GM21717 (cell line): ENCODE measurements around the gene ZBP1.

Source experiments
- ATAC-seq: cut with Tn5 transposase; IDR thresholded peaks from one replicate; pipeline ENCODE4 v1.9.1; 2021; ENCODE audit warnings: mild to moderate bottlenecking, moderate library complexity; ENCODE audit not compliant: unreplicated experiment

ZBP1 gene

DNA sequence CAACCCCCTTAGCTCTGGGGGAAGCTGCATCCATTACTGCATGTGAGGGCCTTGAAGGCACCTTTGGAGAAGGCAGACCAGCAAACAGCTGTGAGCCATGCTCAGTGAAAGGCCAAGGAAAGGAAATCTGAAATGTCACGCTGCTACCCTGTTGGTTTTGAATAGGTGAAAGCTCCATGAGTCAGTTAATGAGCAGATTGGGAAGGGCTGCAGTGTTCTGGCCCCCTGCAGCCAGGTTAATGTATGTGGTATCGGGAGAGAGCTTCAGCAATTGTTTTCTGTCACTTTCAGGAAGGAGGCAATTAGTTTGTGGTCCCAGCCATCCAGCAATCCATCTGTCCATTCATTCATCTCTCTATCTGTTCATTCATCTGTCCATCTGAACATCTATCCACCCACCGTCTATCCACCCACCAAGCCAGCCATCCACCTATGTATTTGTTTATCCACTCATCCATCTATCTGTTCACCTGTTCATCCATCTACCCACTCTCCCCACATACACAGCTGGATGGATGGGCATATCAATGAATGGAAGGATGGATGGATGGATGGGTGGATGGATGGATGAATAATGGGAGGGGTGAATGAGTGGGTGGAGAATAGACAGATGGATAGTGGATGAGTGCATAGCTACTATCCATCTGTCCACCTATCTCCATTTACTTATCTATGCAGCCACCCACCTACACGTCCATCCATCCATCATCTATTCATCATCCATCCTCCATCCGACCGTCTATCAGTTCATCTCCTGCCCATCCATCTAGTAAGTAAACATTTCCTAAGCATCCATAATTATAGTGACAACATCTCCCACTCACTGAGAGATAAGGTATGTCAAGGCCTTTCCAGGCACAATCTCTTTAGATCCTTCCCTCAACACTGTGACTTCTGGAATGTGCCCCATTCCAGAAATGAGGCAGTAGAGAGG, 43.3 kb downstream of the ZBP1 start:
- no peak for ATAC-seq

DNA sequence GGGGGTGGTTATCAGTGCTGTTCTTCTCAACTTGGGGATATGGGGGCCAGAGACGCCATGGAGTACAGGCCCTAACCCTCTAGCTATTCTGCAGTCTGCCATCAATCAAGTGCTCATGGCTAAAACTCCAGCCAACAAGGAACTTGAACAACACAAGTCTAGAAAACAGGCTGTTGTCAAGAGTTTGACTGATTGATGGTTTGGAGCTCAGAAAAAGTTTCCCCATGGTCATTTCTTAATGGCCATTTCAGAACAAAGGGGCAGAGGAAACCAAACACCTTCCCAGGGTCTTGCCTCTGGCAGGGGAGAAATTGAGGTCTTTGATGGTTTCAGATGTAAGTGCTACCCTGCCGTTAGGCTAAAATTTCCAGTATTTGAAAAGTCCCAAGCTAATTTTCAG, 44.2 kb downstream of the ZBP1 start:
- ATAC-seq: no peak

DNA sequence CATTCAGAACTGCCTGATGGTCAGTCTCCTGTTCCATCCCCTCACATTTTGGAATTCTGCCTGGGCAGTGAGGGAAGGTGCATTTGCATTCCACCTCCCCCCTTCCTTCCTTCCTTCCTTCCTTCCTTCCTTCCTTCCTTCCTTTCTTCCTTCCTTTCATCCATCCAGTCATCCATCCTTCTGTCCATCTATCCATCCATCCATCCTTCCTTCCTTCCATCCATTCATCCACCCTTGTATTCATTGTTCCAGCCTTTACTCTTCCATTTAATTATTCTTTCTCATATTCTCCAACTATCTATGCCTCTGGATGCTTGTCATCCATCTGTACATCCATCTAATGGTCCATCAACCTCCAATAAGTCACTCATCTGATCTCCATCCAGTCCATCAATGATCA, 45.3 kb downstream of the ZBP1 start:
- no peak for ATAC-seq

DNA sequence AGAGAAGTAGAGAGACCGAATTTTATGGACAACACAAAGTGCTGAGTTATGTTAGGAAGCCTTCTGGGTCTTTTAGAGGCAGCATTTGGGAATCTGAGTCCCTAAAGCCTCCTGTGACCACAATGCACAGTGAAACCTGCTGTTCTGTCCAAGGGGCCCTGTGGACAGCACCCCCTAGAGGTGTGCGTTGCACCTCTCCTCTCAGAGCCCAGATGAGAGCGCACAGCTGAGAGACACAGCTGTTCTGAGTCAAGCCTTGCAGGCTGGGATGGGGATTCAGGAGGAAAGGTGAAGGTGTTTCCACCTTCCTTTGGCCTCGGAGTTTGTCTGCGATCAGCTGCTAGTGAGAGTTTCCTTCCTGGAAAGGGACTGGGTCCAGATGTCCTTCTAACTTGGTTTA, 46.3 kb downstream of the ZBP1 start:
- no peak for ATAC-seq

DNA sequence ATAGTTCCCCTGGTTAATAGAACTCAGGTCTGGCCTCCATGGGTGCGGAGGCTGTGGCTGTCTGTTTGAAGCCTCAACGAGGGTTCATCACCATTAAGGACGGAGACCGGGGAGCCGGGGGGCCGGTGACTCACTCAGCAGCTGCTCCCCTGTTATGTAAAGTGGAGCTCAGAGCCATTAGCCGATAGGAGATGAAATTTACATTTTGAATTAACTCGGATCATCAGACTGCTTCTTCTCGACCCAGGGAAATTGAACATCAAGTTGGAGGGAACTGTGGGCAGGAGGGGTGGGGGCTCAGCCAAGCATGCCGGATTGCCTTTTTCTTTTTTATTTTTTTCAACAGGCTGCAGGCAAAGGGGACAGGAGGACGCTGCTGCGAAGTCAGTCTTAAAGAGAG, 47.0 kb downstream of the ZBP1 start:
- ATAC-seq: no peak

DNA sequence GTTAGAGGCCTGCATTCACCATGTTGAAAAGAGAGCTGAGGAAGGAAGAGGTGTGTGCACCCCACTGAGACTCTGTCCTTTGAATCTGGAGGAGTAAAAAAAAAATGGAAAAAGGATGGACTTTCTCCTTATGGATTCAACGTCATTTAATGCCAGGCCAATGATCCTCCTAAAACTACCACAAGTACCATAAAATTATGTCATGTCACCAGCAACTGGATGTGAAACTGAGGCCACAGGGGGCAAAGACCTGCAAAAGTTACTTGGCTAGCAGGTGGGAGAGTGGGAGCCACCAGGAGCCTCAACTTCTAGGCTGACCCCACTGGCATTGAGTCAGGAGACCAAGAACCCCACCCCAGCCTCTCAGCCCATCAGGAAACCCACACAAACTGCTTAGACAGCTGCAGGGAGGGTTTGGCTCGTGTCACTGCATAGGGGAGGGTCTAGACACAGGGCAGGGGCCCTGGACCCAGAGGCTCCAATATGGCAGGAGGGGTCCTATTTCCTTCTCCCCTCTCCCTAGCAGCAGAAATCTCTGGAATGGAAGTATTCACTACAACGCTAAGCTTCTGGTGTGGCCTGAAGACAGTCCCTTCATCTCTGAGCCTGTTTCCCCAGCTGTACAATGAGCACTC, 48.3 kb downstream of the ZBP1 start:
- no peak for ATAC-seq

DNA sequence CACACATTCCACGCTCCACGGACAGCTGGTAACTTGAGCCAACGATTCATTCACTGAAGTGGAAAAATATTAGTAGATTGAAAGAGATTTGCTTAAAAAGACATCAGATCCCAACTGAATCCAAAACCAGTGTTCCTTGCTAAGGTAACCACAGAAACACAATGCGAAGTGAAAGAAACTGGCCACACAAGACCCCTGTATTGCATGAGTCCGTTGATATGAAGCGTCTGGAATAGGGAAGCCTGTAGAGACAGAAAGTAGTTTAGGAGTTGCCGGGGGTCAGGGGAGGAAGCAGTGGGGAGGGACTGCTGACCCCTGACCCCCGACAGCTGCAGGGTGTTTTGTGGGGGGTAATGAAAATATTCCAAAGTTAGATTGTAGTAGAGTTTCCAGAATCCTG, 49.3 kb downstream of the ZBP1 start:
- ATAC-seq: no peak

DNA sequence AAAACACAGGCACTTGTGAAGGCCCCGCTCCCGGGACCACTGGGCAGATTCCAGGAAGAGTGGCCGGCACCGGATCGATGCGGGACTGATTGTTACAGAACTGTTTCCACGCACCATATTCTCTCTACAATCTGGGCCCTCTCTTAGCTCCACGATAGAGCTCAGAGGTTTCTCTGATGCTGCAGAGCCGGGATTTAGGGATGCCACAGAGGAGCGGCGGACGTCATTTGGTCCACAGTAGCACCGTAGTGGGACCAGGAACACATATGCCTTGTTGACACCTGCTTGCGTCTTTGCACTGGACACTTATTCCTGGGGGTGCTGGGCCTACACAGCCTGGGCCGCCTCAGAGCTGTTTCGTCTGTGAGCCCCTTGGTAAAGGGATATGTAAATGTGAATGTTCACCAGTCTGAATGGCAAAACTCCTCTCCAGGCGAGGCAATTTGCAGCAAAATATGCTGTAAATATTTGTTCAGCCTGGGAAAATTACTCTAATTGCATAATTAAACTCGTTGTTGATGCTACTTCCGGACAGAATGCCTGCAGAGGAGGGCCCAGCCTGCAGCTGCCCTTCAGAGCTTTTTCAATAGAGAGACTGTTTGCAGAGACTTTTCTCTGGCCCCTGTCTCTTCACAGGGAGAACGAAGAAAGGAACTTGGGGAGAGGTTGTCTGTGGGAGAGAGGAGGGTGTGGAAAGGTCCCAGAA, 49.9 kb downstream of the ZBP1 start:
- no peak for ATAC-seq

DNA sequence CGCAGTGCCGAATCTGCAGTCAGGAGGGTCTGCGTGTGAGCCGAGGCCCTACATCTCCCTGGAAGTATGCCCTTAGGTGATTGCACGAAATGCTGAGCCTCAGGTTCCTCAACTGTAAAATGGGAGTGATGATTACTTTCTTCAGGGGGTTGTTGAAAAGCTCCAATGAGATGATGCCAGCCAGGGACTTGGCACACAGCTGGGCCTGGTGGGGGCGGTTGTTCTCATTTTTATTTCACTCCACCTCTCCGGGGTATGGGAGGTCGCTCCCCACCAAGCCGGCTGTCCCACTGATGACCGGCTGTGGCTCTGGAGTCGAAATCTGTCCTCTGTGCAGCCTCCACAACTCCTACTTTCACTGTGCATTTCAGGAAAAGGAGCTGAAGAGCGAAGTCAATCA, 51.3 kb downstream of the ZBP1 start:
- no peak for ATAC-seq

DNA sequence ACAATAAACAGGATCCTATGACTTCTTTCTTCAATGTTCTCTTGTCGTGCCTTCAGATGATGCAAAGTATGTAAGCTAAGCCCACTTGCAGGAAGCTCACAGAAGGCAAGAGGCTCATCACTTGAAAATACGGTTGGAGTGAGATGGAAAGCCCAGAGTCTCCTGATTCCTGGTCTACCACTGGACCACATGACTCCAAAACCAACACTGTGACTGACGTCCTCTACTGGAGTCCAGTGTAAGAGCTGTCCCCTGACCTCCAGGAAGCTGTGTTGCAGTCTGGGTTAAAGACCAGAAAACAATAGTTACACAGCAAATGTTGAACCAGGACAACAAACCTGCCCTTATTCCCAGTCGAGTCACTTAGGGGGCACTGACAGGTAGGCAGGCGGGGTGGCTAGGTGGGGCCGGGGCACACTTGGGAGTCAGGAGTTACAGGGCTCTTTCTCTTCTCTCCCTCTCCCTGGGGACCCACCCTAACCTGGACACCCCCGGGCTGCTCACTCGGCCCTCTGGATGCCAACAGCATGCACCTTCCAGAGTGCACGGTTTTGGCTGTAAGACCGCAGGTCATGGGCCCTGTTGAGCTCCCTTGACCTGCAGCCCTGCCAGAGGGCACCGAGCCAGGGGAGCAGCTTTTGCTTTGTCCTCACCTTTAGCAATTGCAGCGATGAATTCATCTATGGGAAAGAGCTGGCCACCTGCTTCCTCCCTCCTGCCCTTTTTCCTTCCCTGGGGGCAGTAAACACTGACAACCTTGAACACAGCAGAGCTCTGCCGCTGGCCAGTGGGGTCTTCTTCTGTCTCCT, 51.9 kb downstream of the ZBP1 start:
- no peak for ATAC-seq

DNA sequence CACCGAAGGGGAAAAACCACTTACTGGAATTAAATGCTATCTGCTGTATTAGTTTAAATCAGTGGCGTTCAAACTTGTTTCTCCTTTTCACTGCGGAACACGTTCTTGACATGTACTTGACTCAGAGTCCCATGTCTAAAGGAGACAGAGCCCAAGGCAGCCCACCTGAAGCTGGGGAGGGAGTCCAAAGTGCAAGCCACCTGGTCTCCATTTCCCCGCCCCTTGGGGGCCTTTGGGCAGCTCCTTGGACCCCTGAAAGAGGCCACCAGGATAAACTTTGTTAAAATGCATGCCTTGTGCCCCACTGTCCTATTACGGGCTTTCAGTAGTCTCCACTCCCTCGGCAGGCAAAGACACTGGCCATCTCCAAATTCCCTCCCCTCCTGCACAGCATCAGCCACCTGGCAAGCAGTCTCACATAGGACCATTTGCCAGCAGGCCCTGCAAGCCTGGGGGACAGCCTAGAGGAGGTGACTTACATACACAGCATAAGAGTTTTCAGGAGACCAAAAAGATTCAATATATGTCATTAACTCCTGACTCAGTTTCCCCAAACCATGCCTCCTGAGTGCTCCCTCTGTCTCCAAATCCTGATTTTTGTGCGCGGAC, 52.7 kb downstream of the ZBP1 start:
- ATAC-seq: no peak

DNA sequence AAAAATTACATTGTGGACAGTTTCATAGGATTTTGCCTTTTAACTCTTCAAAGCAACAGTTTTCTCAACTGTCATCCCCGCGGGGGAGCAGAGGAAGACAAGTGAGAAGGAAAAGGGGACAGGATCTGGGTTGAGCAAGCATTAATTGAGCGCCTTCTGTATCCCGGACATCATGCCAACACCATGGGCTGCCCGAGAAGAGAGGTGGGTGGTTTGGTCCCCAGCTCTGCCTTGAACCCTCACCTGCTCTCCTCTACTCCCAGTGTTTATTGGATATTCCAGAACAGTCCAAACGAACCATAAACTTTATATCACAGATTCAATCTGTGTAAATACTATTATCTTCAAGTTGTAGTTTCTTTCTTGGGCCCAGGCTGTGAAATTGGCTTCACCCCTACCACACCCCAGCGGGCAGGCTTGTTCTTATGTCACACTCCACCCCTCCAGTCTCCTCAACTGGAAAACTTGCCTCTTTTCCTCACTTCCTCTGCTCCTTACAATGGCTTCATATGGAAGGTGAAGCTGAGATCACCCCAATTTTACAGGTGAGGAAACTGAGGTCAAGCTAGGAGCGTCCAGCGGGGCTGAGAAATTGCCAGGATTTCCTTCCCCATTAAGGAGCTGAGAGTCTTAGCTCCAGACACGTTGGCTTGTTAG, 53.3 kb downstream of the ZBP1 start:
- no peak for ATAC-seq

DNA sequence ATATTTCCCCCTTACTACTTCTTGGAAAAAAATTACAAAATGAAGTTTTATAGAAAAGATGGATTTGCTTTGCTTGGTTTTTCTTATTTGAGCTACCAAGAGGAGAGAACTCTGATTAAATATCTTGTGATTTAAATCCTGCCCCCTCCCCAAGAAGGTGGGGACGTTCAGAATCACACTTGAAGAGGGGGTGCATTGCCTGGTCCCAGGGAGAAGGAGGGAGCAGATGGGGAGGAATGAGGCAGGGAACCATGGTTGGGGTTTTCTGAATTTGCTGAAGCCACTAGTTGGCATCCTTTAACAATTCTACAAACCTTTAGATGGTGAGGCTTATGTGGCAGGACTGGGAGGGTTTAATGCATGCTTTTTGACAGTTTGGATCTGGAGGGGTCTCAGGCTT, 53.8 kb downstream of the ZBP1 start:
- no peak for ATAC-seq

DNA sequence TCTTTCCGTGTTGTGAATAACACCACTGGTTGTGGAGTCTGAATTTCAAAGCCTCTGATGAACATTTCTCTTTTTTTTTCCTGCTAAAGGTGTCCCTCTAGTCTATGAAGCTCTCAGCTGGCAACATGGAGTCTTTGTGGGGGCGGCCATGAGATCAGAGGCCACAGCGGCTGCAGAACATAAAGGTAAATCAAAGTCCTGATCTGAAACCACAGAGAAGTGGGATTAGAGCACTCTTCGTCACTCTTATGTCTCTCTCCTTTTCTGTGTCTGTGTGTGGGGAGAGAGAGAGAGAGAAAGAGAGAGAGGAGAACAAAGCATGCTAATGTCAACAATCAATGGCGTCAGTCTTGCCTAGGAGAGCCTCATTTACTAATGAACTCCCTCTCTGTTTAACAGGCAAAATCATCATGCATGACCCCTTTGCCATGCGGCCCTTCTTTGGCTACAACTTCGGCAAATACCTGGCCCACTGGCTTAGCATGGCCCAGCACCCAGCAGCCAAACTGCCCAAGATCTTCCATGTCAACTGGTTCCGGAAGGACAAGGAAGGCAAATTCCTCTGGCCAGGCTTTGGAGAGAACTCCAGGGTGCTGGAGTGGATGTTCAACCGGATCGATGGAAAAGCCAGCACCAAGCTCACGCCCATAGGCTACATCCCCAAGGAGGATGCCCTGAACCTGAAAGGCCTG, 55.1 kb downstream of the ZBP1 start:
- ATAC-seq: no peak

DNA sequence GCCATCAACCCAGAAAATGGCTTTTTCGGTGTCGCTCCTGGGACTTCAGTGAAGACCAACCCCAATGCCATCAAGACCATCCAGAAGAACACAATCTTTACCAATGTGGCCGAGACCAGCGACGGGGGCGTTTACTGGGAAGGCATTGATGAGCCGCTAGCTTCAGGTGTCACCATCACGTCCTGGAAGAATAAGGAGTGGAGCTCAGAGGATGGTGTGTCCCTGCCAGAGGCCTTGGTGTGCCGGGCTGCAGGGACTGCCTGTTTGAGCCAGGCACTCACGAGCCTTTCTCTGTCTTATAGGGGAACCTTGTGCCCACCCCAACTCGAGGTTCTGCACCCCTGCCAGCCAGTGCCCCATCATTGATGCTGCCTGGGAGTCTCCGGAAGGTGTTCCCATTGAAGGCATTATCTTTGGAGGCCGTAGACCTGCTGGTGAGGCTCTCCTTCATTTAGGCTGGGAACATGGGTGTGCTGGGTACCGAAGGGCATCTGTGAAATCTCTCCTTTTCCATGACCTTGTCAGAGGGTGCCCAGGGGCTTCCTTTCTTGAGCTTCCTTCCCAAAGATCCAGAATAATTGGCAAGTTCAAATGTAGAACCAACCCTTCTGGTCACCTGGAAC, 55.9 kb downstream of the ZBP1 start:
- no peak for ATAC-seq

DNA sequence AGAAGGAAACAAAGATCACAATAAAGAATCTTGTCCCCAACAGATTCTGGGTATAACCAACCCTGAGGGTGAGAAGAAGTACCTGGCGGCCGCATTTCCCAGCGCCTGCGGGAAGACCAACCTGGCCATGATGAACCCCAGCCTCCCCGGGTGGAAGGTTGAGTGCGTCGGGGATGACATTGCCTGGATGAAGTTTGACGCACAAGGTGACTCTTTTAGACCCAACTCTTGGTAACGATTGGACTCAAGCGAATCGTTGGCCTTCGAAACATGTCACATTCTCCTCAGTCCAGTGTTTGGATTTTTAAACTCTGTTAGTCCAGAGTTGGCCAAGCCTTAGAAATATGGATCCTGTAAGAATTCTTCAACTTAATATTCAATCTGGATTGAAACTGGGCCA, 56.7 kb downstream of the ZBP1 start:
- no peak for ATAC-seq

DNA sequence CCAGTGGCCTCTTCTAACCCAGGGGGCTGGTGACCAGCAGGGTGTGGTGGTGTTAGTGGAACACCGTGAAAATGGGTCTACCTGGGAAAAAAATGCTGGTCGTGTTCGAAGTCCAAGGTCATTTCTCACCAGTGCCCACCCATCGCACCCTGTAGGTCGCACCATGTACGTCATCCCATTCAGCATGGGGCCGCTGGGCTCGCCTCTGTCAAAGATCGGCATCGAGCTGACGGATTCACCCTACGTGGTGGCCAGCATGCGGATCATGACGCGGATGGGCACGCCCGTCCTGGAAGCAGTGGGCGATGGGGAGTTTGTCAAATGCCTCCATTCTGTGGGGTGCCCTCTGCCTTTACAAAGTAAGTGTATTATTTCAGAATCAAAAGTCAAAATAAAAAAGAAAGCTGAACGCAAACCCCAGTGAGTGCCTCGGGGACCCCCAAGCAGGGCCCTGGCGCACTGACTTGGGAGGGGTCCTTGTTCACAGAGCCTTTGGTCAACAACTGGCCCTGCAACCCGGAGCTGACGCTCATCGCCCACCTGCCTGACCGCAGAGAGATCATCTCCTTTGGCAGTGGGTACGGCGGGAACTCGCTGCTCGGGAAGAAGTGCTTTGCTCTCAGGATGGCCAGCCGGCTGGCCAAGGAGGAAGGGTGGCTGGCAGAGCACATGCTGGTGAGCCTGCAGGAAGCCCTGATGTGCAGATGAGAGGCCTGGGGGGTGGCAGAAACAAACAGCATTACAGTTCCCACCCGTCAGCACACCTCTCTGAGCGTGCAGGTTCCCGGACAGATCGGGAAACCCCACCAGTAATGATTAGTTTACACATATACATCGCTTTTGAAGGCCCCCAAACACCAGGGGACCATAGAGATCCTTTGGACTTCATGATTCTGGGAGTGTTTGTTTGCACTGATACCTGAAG, 57.4 kb downstream of the ZBP1 start:
- ATAC-seq: no peak
